HG03066 (cell line): ENCODE results near the gene MCAM.

Experiments
- ATAC-seq: cut with Tn5 transposase; IDR thresholded peaks from one replicate; pipeline ENCODE4 v1.9.1; 2021; ENCODE audit warnings: low read depth; ENCODE audit not compliant: unreplicated experiment

MCAM gene

GRCh38 chr11:119267645-119268044 lies 49.3 kb downstream of the MCAM start:
- no peak for ATAC-seq

GRCh38 chr11:119266517-119267255 lies 50.2 kb downstream of the MCAM start:
- ATAC-seq = no peak

- ATAC-seq = no peak
These were observed 50.9 kb downstream of the MCAM start for GRCh38 chr11:119266063-119266462.

- no peak for ATAC-seq
These were observed 53.5 kb downstream of the MCAM start for GRCh38 chr11:119263352-119263940.

- ATAC-seq = no peak
These were observed 54.1 kb downstream of the MCAM start for GRCh38 chr11:119262668-119263351.

GRCh38 chr11:119258983-119259382 lies 57.9 kb downstream of the MCAM start:
- no peak for ATAC-seq
